DOHH2 (cell line): ENCODE measurements around the gene MTTP.

Experiments used
- EZH2phosphoT487 ChIP-seq: fragments of 200-600 bp; sonication (generic); IDR thresholded peaks from 2 replicates; pipeline ENCODE4 v1.6.1; 2017; ENCODE audit warnings: borderline replicate concordance, mild to moderate bottlenecking, antibody characterized with exemption, low read length, moderate library complexity, mixed read lengths
- TF ChIP-seq, protein P1 (sequence below): fragments of 200-600 bp; sonication (generic); IDR thresholded peaks from one replicate; pipeline ENCODE4 v1.5.1; 2014; ENCODE audit warnings: antibody characterized with exemption, mild to moderate bottlenecking, low read depth, low read length; ENCODE audit not compliant: poor library complexity, severe bottlenecking

DNA sequence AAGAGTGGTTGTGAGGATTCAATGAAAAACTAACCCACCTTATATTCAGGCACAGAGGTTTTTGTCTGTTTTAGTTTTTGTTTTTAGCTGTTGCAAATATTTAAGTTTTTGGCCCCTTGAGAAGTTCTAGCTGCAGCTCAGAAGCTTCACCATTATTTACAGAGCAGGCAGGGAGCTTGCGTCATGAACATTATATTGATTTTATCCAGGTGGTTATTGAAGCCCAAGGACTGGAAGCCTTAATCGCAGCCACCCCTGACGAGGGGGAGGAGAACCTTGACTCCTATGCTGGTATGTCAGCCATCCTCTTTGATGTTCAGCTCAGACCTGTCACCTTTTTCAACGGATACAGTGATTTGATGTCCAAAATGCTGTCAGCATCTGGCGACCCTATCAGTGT, 38.1 kb downstream of the MTTP start:
- TF ChIP-seq, protein P1, sequence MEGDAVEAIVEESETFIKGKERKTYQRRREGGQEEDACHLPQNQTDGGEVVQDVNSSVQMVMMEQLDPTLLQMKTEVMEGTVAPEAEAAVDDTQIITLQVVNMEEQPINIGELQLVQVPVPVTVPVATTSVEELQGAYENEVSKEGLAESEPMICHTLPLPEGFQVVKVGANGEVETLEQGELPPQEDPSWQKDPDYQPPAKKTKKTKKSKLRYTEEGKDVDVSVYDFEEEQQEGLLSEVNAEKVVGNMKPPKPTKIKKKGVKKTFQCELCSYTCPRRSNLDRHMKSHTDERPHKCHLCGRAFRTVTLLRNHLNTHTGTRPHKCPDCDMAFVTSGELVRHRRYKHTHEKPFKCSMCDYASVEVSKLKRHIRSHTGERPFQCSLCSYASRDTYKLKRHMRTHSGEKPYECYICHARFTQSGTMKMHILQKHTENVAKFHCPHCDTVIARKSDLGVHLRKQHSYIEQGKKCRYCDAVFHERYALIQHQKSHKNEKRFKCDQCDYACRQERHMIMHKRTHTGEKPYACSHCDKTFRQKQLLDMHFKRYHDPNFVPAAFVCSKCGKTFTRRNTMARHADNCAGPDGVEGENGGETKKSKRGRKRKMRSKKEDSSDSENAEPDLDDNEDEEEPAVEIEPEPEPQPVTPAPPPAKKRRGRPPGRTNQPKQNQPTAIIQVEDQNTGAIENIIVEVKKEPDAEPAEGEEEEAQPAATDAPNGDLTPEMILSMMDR: no peak
- no peak for TF ChIP-seq EZH2phosphoT487
